Islet of Langerhans (tissue), 1 donor: ENCODE data around the gene RGS8.

Source experiments
- FAIRE-seq: peaks from one replicate; lab custom pipeline; 2011; peaks lifted over from hg19 to GRCh38; lab: Jason Lieb, UNC

Gene RGS8

DNA sequence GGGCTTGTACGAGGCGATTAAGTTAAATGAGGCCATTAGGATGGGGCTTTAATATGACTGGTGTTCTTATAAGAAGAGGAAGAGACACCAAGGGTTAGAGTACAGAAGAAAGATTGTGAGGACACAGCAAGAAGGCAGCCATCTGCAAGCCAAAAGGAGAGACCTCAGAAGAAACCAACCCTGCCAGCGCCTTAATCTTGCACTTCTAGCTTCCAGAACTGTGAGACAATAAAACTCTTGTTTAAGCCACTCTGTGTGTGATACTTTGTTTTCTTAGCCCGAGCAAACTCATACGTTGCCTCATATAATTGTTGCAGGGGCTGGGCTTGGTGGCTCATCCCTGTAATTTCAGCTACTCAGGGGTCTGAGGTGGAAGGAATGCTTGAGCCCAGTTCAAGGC is 46.6 kb downstream of the RGS8 start:
- FAIRE-seq, result no peak

GRCh38 chr1:182635871-182636270 is 48.5 kb downstream of the RGS8 start:
- FAIRE-seq, result no peak
